Suprapubic skin (tissue), 4 donors: ENCODE results near the gene GGTLC3.
"Not testable (repeated sequence)": the region's sequence is repeated elsewhere in the genome, so short reads cannot be mapped to it uniquely, and the experiment has no call there.

Experiments
- CTCF ChIP-seq, 2 donors: fragments of 200-600 bp in 1 of 2; fragments of 450-650 bp in 1 of 2; sonication (generic) in 1 of 2; IDR thresholded peaks; one replicate each; pipeline ENCODE4 v1.5.1; 2016 to 2019; ENCODE audit warnings: antibody characterized with exemption in 2 of 2, mild to moderate bottlenecking in 1 of 2, moderate library complexity in 1 of 2
- POLR2A ChIP-seq, 2 donors: fragments of 450-650 bp; IDR thresholded peaks; one replicate each; pipeline ENCODE4 v1.6.1; 2017; ENCODE audit warnings: antibody characterized with exemption in 2 of 2, mild to moderate bottlenecking in 2 of 2, moderate library complexity in 2 of 2
- POLR2AphosphoS5 ChIP-seq, 3 donors: sonication (generic); formaldehyde crosslinking; IDR thresholded peaks; one replicate each; pipeline ENCODE4 v1.6.1; 2017; ENCODE audit warnings: antibody characterized with exemption in 3 of 3

GRCh38 chr22:18513454-18513853, 4.5 kb downstream of the GGTLC3 start:
- TF ChIP-seq POLR2AphosphoS5, CTCF, POLR2A (IDR thresholded peaks at IDR 0.05): not testable (repeated sequence)
